Thymus (tissue), 11 donors: ENCODE data around the gene CAMTA1. TPM values are rescaled to one million over a fixed set of nuclear protein-coding genes. Genes with fewer than 3 reads are reported as not detected.

Source experiments
- DNase-seq, 9 donors: peaks; one replicate each; pipeline ENCODE4 v3.0.0-alpha.2; 2013; ENCODE audit warnings: low spot score in 9 of 9, low read depth in 6 of 9, missing footprints in 1 of 9
- H3K27ac ChIP-seq, 2 donors: one replicate each; pipeline ENCODE4 v1.5.1; 2013; ENCODE audit warnings: control low read depth in 1 of 2, low read depth in 1 of 2, low read length in 1 of 2, mild to moderate bottlenecking in 1 of 2, moderate library complexity in 1 of 2
- H3K27me3 ChIP-seq, 2 donors: one replicate each; pipeline ENCODE4 v1.5.1; 2013; ENCODE audit warnings: low read length in 1 of 2; ENCODE audit not compliant: control insufficient read depth in 2 of 2, insufficient read depth in 1 of 2
- H3K36me3 ChIP-seq, 2 donors: one replicate each; pipeline ENCODE4 v1.5.1; 2013; ENCODE audit warnings: low read length in 1 of 2, mild to moderate bottlenecking in 1 of 2, moderate library complexity in 1 of 2; ENCODE audit not compliant: control insufficient read depth in 2 of 2, insufficient read depth in 2 of 2
- H3K4me1 ChIP-seq, 2 donors: one replicate each; pipeline ENCODE4 v1.5.1; 2013; ENCODE audit warnings: low read length in 2 of 2; ENCODE audit not compliant: control insufficient read depth in 2 of 2, insufficient read depth in 2 of 2
- H3K4me3 ChIP-seq, 2 donors: one replicate each; pipeline ENCODE4 v1.5.1; 2013; ENCODE audit warnings: low read length in 2 of 2, control low read depth in 1 of 2, mild to moderate bottlenecking in 1 of 2
- H3K9me3 ChIP-seq, 2 donors: one replicate each; pipeline ENCODE4 v1.5.1; 2013; ENCODE audit warnings: low read length in 1 of 2, mild to moderate bottlenecking in 1 of 2; ENCODE audit not compliant: control insufficient read depth in 2 of 2, insufficient read depth in 1 of 2
- WGBS: extraction: QIAGEN DNeasy Blood & Tissue Kit; methylation state at CpG from one replicate; pipeline ENCODE4 v1.1.7; 2013; 5-methylcytosine and 5-hydroxymethylcytosine counted together
- polyA plus RNA-seq: library from polyadenylated mRNA; stranded (reverse); fragments of 200-250 nt; gene quantifications from one replicate; pipeline ENCODE4 v1.2.3, GENCODE V29; 2013
- total RNA-seq: library from RNA; stranded (reverse); fragments of 120-200 nt; gene quantifications from one replicate; pipeline ENCODE4 v1.2.4, GENCODE V29; 2013
- donor health status: healthy.

The CAMTA1 gene
- total and polyA plus RNA-seq, 2 donors = 32.0 to 158 TPM

DNA sequence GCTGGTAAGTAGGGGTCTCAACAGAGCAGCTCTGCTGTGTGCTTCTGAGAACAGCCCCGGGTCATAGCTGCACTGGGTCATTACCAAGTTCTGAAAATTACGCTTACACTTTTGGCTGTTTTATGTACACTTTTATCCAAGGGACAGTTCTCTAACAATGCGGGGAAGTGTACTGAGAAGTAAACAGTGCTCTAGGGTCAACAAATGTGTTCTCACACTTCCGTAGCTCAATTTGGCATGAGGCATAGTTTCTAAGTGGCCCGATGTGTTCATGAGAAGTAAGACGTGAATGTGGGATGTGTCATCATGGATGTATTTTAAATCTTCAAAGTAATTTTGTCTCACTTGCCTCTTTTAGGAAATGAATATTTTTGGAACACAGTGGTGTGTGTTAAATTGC lies 975.0 kb downstream of the CAMTA1 start:
- no peak for DNase-seq
- no peak overlapping the region for H3K27ac ChIP-seq
- no peaks in the 10 kb centered on the region for H3K4me1 ChIP-seq
- H3K27me3 ChIP-seq = peaks cover 0 to 2% of the 10 kb centered on the region in 2 donors
- H3K9me3 ChIP-seq = no peaks in the 10 kb centered on the region
- H3K36me3 ChIP-seq = no peaks in the 10 kb centered on the region
- no peak overlapping the region for H3K4me3 ChIP-seq
- 98% methylated on average over 6 of the region's 6 CpGs for WGBS

DNA sequence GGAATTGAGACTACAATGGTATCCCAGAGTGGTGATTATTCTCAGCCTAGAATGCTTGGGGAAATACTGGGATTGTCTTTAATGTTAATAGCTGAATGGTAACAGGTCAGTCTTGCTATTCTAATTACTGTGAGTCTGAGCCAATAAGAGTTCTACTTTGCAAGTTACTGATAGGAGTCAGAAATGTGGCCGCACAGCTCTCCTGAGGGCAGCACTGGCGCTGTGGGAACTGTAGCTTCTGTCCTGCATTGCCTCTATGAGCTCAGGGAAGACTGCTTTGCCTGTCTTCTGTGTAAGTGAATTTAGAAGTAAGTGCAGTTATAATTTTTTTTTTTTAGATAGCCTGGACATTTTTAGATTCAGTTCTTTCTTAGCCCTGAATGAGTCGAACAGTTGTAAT lies 975.8 kb downstream of the CAMTA1 start:
- WGBS = 93% methylated on average over 3 of the region's 3 CpGs
- no peaks in the 10 kb centered on the region for H3K4me1 ChIP-seq

DNA sequence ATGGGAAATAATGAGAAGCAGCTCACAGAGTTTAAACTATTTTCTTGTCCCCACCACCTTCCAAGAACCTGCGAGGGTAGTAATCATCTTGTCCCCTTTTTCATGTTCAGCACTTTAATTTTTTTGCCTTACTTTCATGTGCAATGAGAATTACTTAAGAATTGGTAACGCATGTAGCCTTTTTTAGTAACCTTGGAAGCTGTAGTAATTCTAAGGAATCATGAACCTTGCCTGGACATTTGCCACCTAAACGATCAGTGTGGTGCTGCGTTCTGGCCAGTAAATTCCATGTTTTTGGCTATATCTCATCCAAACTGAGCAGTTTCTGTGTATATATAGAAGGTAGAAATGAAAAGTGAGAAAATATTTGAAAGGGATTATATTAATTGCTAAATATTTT lies 981.9 kb downstream of the CAMTA1 start:
- Histone ChIP-seq H3K9me3 (no peaks in the 10 kb centered on the region), H3K27me3 (peaks cover 0 to 4% of the 10 kb centered on the region in 2 donors), H3K4me3 (no peak overlapping the region), H3K36me3 (no peaks in the 10 kb centered on the region), H3K27ac (no peak overlapping the region), H3K4me1 (peaks cover 9 to 11% of the 10 kb centered on the region in 2 donors)
- no peak for DNase-seq
- 95% methylated on average over 4 of the region's 4 CpGs for WGBS

More for the DNA sequence above, 975.8 kb downstream of the CAMTA1 start:
- Histone ChIP-seq H3K9me3 (no peaks in the 10 kb centered on the region), H3K27me3 (peaks cover 0 to 2% of the 10 kb centered on the region in 2 donors), H3K36me3 (no peaks in the 10 kb centered on the region), H3K4me3 (no peak overlapping the region), H3K27ac (no peak overlapping the region)
- no peak for DNase-seq

- Histone ChIP-seq H3K36me3 (no peaks in the 10 kb centered on the region), H3K27me3 (peaks cover 0 to 4% of the 10 kb centered on the region in 2 donors), H3K4me3 (no peak overlapping the region), H3K9me3 (no peaks in the 10 kb centered on the region), H3K4me1 (peaks cover 11 to 13% of the 10 kb centered on the region in 2 donors), H3K27ac (no peak overlapping the region)
- DNase-seq = no peak
- WGBS = 54% methylated on average over 2 of the region's 2 CpGs
These were observed 983.3 kb downstream of the CAMTA1 start for GRCh38 chr1:7768583-7768982.

DNA sequence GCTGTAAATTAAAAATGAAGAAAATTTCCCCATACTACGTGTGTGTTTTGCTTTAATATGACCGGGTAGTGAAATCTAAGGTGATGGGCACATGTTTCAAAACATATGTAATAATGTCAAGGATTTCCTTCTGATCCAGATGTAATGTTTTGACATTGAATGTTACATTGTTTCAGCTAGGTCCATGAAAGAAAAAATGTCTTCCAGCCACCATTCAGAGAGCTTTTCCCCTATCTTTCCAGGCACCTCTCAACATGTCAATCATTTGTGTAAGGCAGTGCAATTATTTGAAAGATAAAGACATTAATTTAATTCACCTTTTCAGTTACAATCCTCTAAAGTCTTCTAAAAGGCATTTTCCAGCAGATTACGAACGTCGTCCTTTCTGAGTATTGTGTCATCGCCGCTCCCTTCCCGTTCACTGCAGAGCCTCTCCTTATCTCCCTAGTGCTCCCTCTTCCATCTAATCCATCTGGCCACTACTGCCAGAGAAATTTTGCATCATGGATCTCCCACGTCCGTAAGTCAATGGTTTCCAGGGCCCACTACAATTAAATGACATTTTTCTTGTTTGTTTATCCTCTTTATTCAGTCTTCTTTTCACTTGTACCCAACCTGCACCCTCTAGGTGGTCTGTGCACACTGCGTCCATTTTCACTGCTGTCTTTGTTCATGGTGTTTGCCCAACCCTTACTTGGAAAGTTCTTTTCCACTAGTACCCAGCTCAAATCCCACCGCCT lies 984.6 kb downstream of the CAMTA1 start:
- H3K4me1 ChIP-seq = peaks cover 11 to 13% of the 10 kb centered on the region in 2 donors
- no peak for DNase-seq
- no peak overlapping the region for H3K4me3 ChIP-seq
- 98% methylated on average over 12 of the region's 12 CpGs for WGBS
- H3K27me3 ChIP-seq = peaks cover 0 to 4% of the 10 kb centered on the region in 2 donors
- H3K36me3 ChIP-seq = no peaks in the 10 kb centered on the region
- no peak overlapping the region for H3K27ac ChIP-seq
- H3K9me3 ChIP-seq = no peaks in the 10 kb centered on the region

- Histone ChIP-seq H3K4me1 (peaks cover 11 to 13% of the 10 kb centered on the region in 2 donors), H3K4me3 (peak overlapping the region; percentile 75 to 98), H3K36me3 (no peaks in the 10 kb centered on the region), H3K27me3 (peaks cover 0 to 4% of the 10 kb centered on the region in 2 donors), H3K9me3 (no peaks in the 10 kb centered on the region), H3K27ac (peak overlapping the region; percentile 32 to 71)
- peak in 1 of 9 donors; percentile 8 for DNase-seq
- 7% methylated on average over 6 of the region's 6 CpGs for WGBS
These were observed 985.4 kb downstream of the CAMTA1 start for GRCh38 chr1:7770669-7770996.

- WGBS = under 1% methylated on average over 97 of the region's 97 CpGs
- peak in 8 of 9 donors; percentile 24 to 82 (median 66) for DNase-seq
- Histone ChIP-seq H3K27me3 (peaks cover 0 to 4% of the 10 kb centered on the region in 2 donors), H3K27ac (peak within 1 kb of the TSS; percentile 43 to 90), H3K4me1 (peaks cover 11 to 13% of the 10 kb centered on the region in 2 donors), H3K9me3 (no peaks in the 10 kb centered on the region), H3K36me3 (no peaks in the 10 kb centered on the region), H3K4me3 (peak within 1 kb of the TSS; percentile 75 to 98)
These were observed 986.0 kb downstream of the CAMTA1 start, which contains the start of gene VAMP3 for GRCh38 chr1:7770997-7771822. Gene VAMP3, plus strand, starts transcription at chr1:7771296. Its CDS starts 88 bp downstream, at chr1:7771384.

- peaks cover 11 to 13% of the 10 kb centered on the region in 2 donors for H3K4me1 ChIP-seq
- H3K27me3 ChIP-seq = peaks cover 0 to 4% of the 10 kb centered on the region in 2 donors
- no peaks in the 10 kb centered on the region for H3K36me3 ChIP-seq
- 30% methylated on average over 12 of the region's 12 CpGs for whole genome bisulfite sequencing
- H3K4me3 ChIP-seq = peak overlapping the region; percentile 75 to 98
- peak in 1 of 9 donors; percentile 24 for DNase-seq
- peak overlapping the region; percentile 26 to 39 for H3K27ac ChIP-seq
- no peaks in the 10 kb centered on the region for H3K9me3 ChIP-seq
These were observed 986.6 kb downstream of the CAMTA1 start for GRCh38 chr1:7771823-7772299.

DNA sequence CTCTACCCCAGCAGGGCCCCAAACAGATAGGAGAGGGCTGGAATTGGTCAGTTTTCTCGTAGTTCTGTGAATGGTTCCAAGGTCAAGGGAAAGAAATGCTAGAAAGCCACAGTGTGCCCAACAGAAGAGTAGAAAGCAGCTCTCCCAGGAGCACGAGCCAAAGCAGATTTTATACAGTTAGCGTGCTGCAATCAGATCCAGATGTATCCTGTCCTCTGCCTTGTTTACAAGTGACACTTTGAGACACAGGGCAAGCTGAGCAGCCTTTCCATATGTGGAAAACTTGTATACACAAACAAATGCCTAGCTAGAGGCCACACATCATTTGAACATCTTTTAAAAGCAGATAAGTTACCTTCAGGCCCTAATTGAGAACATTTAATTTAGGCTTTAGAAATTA lies 992.3 kb downstream of the CAMTA1 start:
- H3K4me3 ChIP-seq = no peak overlapping the region
- 96% methylated on average over 3 of the region's 3 CpGs for WGBS
- H3K27me3 ChIP-seq = peaks cover 0 to 3% of the 10 kb centered on the region in 2 donors
- H3K27ac ChIP-seq = no peak overlapping the region
- DNase-seq = no peak
- H3K4me1 ChIP-seq = no peaks in the 10 kb centered on the region
- no peaks in the 10 kb centered on the region for H3K9me3 ChIP-seq
- H3K36me3 ChIP-seq = peaks cover 20 to 24% of the 10 kb centered on the region in 2 donors
